A549 treated with RU486 at 1 μM for 4 hours (cell line): ENCODE results near the gene ZNF689. TPM values are rescaled to one million over a fixed set of nuclear protein-coding genes. Genes with fewer than 3 reads are reported as not detected.

Experiments
- total RNA-seq: library from RNA; stranded (reverse); fragments of 200-300 nt; extraction: Qiagen RNA extraction; gene quantifications from 5 replicates; pipeline ENCODE4 v1.2.3, GENCODE V29; 2022; ENCODE audit warnings: low read depth

The ZNF689 gene
- total RNA-seq: 7.6 to 9.1 TPM (median 8.3 TPM) in 5 replicates

GRCh38 chr16:30609926-30610839 is at the start of gene ZNF689:
ZNF689 (minus strand) TSS chr16:30610389; CDS start chr16:30610041, 348 bp downstream.

GRCh38 chr16:30657866-30658730 is 47.9 kb upstream of the ZNF689 start, which contains the start of gene FBRS:
FBRS (plus strand) TSS chr16:30658431; CDS start chr16:30659519, 1,088 bp downstream.

GRCh38 chr16:30650369-30651123 is 40.4 kb upstream of the ZNF689 start, which contains the start of gene PRR14:
PRR14 (plus strand) TSS chr16:30650960; CDS start chr16:30651646, 686 bp downstream.

GRCh38 chr16:30585400-30586191 is 24.6 kb downstream of the ZNF689 start, which contains the start of gene ZNF785:
ZNF785 (minus strand) TSS chr16:30585697; CDS start chr16:30585611, 86 bp downstream.

GRCh38 chr16:30571445-30572322 is 38.5 kb downstream of the ZNF689 start, which contains the start of gene ZNF688:
ZNF688 (minus strand) TSS chr16:30571714; CDS start chr16:30571629, 85 bp downstream.

GRCh38 chr16:30557957-30558788 is 52.0 kb downstream of the ZNF689 start, which contains the start of gene ZNF764:
ZNF764 (minus strand) TSS chr16:30558374; CDS start chr16:30558182, 192 bp downstream.

Other genes starting within 250 kb of the ZNF689 start
- 22.5 to 34.5 TPM (median 28.9 TPM) in 5 replicates for gene TBC1D10B, start 239.9 kb downstream of the ZNF689 start, total RNA-seq
- gene MYL11, start 235.6 kb downstream of the ZNF689 start, total RNA-seq: 0.69 to 1.1 TPM in 2 of 5 replicates, not detected in the others
- gene SEPTIN1, start 227.8 kb downstream of the ZNF689 start, total RNA-seq: 1.2 to 3.0 TPM (median 2.3 TPM) in 5 replicates
- gene ZNF48, start 215.0 kb downstream of the ZNF689 start, total RNA-seq: 10.1 to 13.1 TPM (median 12.7 TPM) in 5 replicates
- gene ZNF771, start 202.8 kb downstream of the ZNF689 start, total RNA-seq: 3.4 to 7.1 TPM (median 6.1 TPM) in 5 replicates
- 100.0 to 144 TPM (median 139 TPM) in 5 replicates for gene DCTPP1, start 180.4 kb downstream of the ZNF689 start, total RNA-seq
- 48.8 to 54.1 TPM (median 52.1 TPM) in 5 replicates for gene SEPHS2, start 164.5 kb downstream of the ZNF689 start, total RNA-seq
- gene ITGAL, start 137.6 kb downstream of the ZNF689 start, total RNA-seq: 0.08 to 0.10 TPM in 2 of 5 replicates, not detected in the others
- gene ZNF768, start 83.8 kb downstream of the ZNF689 start, total RNA-seq: 35.1 to 46.6 TPM (median 45.4 TPM) in 5 replicates
- 2.5 to 4.4 TPM (median 4.0 TPM) in 5 replicates for gene ZNF747, start 75.5 kb downstream of the ZNF689 start, total RNA-seq
- 4.3 to 6.6 TPM (median 5.5 TPM) in 5 replicates for gene ZNF764, start 52.0 kb downstream of the ZNF689 start, total RNA-seq
- gene ZNF688, start 38.7 kb downstream of the ZNF689 start, total RNA-seq: 5.2 to 7.9 TPM (median 7.3 TPM) in 5 replicates
- gene ZNF785, start 24.7 kb downstream of the ZNF689 start, total RNA-seq: not detected in 5 replicates
- 18.1 to 25.2 TPM (median 24.3 TPM) in 5 replicates for gene PRR14, start 40.6 kb upstream of the ZNF689 start, total RNA-seq
- 29.2 to 47.0 TPM (median 41.2 TPM) in 5 replicates for gene FBRS, start 48.0 kb upstream of the ZNF689 start, total RNA-seq
- gene SRCAP, start 88.8 kb upstream of the ZNF689 start, total RNA-seq: 9.9 to 28.4 TPM (median 21.7 TPM) in 5 replicates
- gene PHKG2, start 138.0 kb upstream of the ZNF689 start, total RNA-seq: 16.5 to 27.8 TPM (median 22.1 TPM) in 5 replicates
- 6.2 to 9.6 TPM (median 6.7 TPM) in 5 replicates for gene CFAP119, start 151.7 kb upstream of the ZNF689 start, total RNA-seq
- 67.9 to 91.6 TPM (median 78.8 TPM) in 5 replicates for gene RNF40, start 151.9 kb upstream of the ZNF689 start, total RNA-seq
- 15.7 to 19.3 TPM (median 17.4 TPM) in 5 replicates for gene ZNF629, start 176.8 kb upstream of the ZNF689 start, total RNA-seq